ENCODE measurements around the gene HEXA. TPM values are rescaled to one million over a fixed set of nuclear protein-coding genes. Genes with fewer than 3 reads are reported as not detected.

The HEXA gene
- total RNA-seq, 1 experiment from 2014 or later: 49.7 TPM

DNA sequence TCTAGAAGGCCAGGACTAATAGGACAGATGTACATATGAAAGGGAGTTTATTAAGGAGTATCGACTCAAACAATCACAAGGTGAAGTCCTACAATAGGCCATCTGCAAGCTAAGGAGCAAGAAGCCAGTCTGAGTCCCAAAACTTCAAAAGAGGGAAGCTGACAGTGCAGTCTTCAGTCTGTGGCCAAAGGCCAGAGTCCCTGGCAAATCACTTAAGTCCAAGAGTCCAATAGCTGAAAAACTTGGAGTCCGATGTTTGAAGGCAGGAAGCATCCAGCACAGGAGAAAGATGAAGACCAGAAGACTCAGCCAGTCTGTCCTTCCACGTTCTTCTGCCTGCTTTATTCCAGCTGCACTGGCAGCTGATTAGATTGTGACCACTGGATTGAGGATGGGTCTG, 44.8 kb downstream of the HEXA start (continued):
- TF ChIP-seq, protein P1, sequence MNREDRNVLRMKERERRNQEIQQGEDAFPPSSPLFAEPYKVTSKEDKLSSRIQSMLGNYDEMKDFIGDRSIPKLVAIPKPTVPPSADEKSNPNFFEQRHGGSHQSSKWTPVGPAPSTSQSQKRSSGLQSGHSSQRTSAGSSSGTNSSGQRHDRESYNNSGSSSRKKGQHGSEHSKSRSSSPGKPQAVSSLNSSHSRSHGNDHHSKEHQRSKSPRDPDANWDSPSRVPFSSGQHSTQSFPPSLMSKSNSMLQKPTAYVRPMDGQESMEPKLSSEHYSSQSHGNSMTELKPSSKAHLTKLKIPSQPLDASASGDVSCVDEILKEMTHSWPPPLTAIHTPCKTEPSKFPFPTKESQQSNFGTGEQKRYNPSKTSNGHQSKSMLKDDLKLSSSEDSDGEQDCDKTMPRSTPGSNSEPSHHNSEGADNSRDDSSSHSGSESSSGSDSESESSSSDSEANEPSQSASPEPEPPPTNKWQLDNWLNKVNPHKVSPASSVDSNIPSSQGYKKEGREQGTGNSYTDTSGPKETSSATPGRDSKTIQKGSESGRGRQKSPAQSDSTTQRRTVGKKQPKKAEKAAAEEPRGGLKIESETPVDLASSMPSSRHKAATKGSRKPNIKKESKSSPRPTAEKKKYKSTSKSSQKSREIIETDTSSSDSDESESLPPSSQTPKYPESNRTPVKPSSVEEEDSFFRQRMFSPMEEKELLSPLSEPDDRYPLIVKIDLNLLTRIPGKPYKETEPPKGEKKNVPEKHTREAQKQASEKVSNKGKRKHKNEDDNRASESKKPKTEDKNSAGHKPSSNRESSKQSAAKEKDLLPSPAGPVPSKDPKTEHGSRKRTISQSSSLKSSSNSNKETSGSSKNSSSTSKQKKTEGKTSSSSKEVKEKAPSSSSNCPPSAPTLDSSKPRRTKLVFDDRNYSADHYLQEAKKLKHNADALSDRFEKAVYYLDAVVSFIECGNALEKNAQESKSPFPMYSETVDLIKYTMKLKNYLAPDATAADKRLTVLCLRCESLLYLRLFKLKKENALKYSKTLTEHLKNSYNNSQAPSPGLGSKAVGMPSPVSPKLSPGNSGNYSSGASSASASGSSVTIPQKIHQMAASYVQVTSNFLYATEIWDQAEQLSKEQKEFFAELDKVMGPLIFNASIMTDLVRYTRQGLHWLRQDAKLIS (CRISPR knock-in tag; IDR thresholded peaks at IDR 0.05; ENCODE audit: borderline replicate concordance): no peak
- no peak for TF ChIP-seq GABPB1 (CRISPR knock-in tag; IDR thresholded peaks at IDR 0.05)
- no peak for TF ChIP-seq ESRRA (CRISPR knock-in tag; IDR thresholded peaks at IDR 0.05; ENCODE audit: borderline replicate concordance)
- TF ChIP-seq, protein P2, sequence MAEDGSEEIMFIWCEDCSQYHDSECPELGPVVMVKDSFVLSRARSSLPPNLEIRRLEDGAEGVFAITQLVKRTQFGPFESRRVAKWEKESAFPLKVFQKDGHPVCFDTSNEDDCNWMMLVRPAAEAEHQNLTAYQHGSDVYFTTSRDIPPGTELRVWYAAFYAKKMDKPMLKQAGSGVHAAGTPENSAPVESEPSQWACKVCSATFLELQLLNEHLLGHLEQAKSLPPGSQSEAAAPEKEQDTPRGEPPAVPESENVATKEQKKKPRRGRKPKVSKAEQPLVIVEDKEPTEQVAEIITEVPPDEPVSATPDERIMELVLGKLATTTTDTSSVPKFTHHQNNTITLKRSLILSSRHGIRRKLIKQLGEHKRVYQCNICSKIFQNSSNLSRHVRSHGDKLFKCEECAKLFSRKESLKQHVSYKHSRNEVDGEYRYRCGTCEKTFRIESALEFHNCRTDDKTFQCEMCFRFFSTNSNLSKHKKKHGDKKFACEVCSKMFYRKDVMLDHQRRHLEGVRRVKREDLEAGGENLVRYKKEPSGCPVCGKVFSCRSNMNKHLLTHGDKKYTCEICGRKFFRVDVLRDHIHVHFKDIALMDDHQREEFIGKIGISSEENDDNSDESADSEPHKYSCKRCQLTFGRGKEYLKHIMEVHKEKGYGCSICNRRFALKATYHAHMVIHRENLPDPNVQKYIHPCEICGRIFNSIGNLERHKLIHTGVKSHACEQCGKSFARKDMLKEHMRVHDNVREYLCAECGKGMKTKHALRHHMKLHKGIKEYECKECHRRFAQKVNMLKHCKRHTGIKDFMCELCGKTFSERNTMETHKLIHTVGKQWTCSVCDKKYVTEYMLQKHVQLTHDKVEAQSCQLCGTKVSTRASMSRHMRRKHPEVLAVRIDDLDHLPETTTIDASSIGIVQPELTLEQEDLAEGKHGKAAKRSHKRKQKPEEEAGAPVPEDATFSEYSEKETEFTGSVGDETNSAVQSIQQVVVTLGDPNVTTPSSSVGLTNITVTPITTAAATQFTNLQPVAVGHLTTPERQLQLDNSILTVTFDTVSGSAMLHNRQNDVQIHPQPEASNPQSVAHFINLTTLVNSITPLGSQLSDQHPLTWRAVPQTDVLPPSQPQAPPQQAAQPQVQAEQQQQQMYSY (CRISPR knock-in tag; IDR thresholded peaks at IDR 0.05): no peak
- no peak for TF ChIP-seq CREB1 (CRISPR knock-in tag; IDR thresholded peaks at IDR 0.05)
- TF ChIP-seq ZNF423 (CRISPR knock-in tag; IDR thresholded peaks at IDR 0.05): no peak
- TF ChIP-seq NR3C1 (CRISPR knock-in tag; conservative IDR thresholded peaks at IDR 0.05; ENCODE audit: low read depth): no peak

DNA sequence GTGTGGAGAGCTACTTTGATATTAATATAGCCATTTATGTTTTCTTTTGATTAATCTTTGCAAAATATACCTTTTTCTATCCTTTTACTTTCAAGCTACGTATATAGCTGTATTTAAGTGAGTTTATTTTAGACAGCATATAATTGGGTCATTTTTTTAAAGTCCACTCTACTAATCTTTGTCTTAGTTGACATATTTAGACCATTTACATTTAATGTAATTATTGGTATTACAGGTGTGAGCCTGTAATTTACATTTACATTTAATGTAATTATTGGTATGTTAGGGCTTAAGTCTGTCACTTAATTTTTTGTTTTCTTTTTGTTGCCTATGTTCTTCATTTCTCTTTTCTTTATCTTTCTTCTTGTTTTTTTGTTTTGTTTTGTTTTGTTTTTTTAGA, 52.1 kb downstream of the HEXA start:
- H3K27me3 Mint-ChIP-seq (ENCODE audit: low read depth): peaks cover 37% of the 10 kb centered on the region
- H3K36me3 Mint-ChIP-seq: peaks cover 7% of the 10 kb centered on the region; the same call in 1 of the 2 replicates
- POLR2A ChIA-PET: no interaction called here
- H3K9me3 Mint-ChIP-seq: peaks cover 22% of the 10 kb centered on the region
- H3K4me3 Mint-ChIP-seq: no peak overlapping the region
- CTCF ChIA-PET: no interaction called here
- DNase-seq (ENCODE audit: low spot score) (no peak), ATAC-seq (no peak)
- H3K27ac Mint-ChIP-seq: no peak overlapping the region
- H3K4me1 Mint-ChIP-seq: peaks cover 12% of the 10 kb centered on the region
- TF ChIP-seq, protein P3, sequence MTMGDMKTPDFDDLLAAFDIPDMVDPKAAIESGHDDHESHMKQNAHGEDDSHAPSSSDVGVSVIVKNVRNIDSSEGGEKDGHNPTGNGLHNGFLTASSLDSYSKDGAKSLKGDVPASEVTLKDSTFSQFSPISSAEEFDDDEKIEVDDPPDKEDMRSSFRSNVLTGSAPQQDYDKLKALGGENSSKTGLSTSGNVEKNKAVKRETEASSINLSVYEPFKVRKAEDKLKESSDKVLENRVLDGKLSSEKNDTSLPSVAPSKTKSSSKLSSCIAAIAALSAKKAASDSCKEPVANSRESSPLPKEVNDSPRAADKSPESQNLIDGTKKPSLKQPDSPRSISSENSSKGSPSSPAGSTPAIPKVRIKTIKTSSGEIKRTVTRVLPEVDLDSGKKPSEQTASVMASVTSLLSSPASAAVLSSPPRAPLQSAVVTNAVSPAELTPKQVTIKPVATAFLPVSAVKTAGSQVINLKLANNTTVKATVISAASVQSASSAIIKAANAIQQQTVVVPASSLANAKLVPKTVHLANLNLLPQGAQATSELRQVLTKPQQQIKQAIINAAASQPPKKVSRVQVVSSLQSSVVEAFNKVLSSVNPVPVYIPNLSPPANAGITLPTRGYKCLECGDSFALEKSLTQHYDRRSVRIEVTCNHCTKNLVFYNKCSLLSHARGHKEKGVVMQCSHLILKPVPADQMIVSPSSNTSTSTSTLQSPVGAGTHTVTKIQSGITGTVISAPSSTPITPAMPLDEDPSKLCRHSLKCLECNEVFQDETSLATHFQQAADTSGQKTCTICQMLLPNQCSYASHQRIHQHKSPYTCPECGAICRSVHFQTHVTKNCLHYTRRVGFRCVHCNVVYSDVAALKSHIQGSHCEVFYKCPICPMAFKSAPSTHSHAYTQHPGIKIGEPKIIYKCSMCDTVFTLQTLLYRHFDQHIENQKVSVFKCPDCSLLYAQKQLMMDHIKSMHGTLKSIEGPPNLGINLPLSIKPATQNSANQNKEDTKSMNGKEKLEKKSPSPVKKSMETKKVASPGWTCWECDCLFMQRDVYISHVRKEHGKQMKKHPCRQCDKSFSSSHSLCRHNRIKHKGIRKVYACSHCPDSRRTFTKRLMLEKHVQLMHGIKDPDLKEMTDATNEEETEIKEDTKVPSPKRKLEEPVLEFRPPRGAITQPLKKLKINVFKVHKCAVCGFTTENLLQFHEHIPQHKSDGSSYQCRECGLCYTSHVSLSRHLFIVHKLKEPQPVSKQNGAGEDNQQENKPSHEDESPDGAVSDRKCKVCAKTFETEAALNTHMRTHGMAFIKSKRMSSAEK (CRISPR knock-in tag; IDR thresholded peaks at IDR 0.05; ENCODE audit: borderline replicate concordance): no peak
- TF ChIP-seq, protein P4, sequence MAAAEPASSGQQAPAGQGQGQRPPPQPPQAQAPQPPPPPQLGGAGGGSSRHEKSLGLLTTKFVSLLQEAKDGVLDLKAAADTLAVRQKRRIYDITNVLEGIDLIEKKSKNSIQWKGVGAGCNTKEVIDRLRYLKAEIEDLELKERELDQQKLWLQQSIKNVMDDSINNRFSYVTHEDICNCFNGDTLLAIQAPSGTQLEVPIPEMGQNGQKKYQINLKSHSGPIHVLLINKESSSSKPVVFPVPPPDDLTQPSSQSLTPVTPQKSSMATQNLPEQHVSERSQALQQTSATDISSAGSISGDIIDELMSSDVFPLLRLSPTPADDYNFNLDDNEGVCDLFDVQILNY (CRISPR knock-in tag; IDR thresholded peaks at IDR 0.05): no peak
- TF ChIP-seq, protein P5, sequence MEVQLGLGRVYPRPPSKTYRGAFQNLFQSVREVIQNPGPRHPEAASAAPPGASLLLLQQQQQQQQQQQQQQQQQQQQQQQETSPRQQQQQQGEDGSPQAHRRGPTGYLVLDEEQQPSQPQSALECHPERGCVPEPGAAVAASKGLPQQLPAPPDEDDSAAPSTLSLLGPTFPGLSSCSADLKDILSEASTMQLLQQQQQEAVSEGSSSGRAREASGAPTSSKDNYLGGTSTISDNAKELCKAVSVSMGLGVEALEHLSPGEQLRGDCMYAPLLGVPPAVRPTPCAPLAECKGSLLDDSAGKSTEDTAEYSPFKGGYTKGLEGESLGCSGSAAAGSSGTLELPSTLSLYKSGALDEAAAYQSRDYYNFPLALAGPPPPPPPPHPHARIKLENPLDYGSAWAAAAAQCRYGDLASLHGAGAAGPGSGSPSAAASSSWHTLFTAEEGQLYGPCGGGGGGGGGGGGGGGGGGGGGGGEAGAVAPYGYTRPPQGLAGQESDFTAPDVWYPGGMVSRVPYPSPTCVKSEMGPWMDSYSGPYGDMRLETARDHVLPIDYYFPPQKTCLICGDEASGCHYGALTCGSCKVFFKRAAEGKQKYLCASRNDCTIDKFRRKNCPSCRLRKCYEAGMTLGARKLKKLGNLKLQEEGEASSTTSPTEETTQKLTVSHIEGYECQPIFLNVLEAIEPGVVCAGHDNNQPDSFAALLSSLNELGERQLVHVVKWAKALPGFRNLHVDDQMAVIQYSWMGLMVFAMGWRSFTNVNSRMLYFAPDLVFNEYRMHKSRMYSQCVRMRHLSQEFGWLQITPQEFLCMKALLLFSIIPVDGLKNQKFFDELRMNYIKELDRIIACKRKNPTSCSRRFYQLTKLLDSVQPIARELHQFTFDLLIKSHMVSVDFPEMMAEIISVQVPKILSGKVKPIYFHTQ (CRISPR knock-in tag; IDR thresholded peaks at IDR 0.05): no peak
- TF ChIP-seq ZNF317 (CRISPR knock-in tag; IDR thresholded peaks at IDR 0.05; ENCODE audit: borderline replicate concordance, low read depth): no peak
- no peak for TF ChIP-seq ZNF416 (CRISPR knock-in tag; IDR thresholded peaks at IDR 0.05)
- no peak for TF ChIP-seq HMGA2 (CRISPR knock-in tag; IDR thresholded peaks at IDR 0.05)
- no peak for TF ChIP-seq TEAD4 (CRISPR knock-in tag; IDR thresholded peaks at IDR 0.05)
- TF ChIP-seq, protein P2 (CRISPR knock-in tag; IDR thresholded peaks at IDR 0.05): no peak
- TF ChIP-seq, protein P6, sequence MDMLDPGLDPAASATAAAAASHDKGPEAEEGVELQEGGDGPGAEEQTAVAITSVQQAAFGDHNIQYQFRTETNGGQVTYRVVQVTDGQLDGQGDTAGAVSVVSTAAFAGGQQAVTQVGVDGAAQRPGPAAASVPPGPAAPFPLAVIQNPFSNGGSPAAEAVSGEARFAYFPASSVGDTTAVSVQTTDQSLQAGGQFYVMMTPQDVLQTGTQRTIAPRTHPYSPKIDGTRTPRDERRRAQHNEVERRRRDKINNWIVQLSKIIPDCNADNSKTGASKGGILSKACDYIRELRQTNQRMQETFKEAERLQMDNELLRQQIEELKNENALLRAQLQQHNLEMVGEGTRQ (CRISPR knock-in tag; IDR thresholded peaks at IDR 0.05): no peak

Data from WTC11 (cell line).